Myocyte (in vitro differentiated cells): ENCODE measurements around the gene TOP3A. TPM values are rescaled to one million over a fixed set of nuclear protein-coding genes. Genes with fewer than 3 reads are reported as not detected.
A peak's percentile ranks its signal among the peaks of the same experiment; 100 is the strongest.
"Not testable (repeated sequence)": the region's sequence is repeated elsewhere in the genome, so short reads cannot be mapped to it uniquely, and the experiment has no call there.

Experiments used
- DNase-seq: peaks from one replicate; pipeline ENCODE4 v3.0.0-alpha.2; 2012; ENCODE audit warnings: low read depth
- polyA plus RNA-seq: library from polyadenylated mRNA; unstranded; fragments of >200 nt; gene quantifications from one replicate; pipeline ENCODE4 v1.2.1, GENCODE V29; 2012; ENCODE audit warnings: missing spikeins
- total RNA-seq: library from RNA; depleted of rRNA; stranded (reverse); fragments of >200 nt; gene quantifications from 2 replicates; pipeline ENCODE4 v1.2.3, GENCODE V29; 2014

TOP3A gene, protein sequence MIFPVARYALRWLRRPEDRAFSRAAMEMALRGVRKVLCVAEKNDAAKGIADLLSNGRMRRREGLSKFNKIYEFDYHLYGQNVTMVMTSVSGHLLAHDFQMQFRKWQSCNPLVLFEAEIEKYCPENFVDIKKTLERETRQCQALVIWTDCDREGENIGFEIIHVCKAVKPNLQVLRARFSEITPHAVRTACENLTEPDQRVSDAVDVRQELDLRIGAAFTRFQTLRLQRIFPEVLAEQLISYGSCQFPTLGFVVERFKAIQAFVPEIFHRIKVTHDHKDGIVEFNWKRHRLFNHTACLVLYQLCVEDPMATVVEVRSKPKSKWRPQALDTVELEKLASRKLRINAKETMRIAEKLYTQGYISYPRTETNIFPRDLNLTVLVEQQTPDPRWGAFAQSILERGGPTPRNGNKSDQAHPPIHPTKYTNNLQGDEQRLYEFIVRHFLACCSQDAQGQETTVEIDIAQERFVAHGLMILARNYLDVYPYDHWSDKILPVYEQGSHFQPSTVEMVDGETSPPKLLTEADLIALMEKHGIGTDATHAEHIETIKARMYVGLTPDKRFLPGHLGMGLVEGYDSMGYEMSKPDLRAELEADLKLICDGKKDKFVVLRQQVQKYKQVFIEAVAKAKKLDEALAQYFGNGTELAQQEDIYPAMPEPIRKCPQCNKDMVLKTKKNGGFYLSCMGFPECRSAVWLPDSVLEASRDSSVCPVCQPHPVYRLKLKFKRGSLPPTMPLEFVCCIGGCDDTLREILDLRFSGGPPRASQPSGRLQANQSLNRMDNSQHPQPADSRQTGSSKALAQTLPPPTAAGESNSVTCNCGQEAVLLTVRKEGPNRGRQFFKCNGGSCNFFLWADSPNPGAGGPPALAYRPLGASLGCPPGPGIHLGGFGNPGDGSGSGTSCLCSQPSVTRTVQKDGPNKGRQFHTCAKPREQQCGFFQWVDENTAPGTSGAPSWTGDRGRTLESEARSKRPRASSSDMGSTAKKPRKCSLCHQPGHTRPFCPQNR
- total RNA-seq = 33.0 and 35.8 TPM in 2 replicates
- 19.0 TPM for polyA plus RNA-seq

- peak; percentile 99 for DNase-seq
These were observed at the start of gene TOP3A, which contains the start of gene SMCR8 for GRCh38 chr17:18314731-18315561. Gene TOP3A (minus strand): TSS chr17:18314994. CDS start chr17:18314778, 216 bp downstream. Gene SMCR8 (plus strand): TSS chr17:18315293. CDS start chr17:18315790, 497 bp downstream.

GRCh38 chr17:18364166-18364565 lies 49.4 kb upstream of the TOP3A start:
- no peak for DNase-seq

DNA sequence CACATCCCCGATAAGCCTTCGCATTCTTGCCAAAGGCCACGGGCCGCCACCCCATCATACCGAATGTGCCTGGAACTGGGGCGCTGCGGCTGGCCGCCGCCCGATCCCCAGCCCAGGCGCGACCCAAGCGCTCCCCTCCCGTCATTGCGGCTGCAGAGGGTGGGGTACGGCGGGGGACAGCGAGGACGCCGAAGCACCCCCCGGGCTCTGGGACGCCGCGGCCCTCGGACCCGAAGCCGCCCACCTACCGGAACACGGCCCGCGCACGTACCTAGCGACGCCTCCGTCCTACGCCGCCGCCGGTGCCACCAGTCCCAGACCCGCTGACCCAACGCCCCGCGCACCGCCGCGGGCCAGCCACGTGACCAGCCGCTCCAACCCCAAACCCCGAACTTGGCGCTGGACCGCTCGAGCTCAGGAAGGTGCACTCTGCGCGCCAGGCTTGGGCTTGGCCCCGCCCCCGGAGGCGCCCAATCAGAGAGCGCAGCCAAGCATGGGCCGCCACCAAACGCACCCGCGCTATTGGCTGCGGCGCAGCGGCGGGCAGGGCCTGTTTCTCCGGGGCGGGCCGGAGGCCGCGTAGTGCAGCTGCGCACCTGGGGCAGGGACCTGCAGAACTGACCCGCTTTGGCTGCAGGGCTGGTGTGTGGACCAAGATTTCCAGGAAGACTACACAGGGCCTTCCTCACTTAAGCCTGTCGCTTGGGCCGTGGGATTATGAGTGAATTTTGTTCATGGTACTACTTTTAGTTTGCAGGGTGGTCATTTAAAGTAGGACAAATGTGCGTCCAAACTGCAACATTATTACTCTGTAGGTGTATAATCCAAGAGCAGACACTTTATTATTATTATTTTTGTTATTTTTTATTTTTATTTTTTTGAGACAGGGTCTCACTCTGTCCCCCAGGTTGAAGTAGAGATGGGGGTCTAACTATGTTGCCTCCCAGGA lies 48.6 kb upstream of the TOP3A start, which contains the start of gene SHMT1:
TSS of gene SHMT1 (minus strand) at position 450 of the 949 bp plus-strand sequence. CDS start 7,569 bp downstream, outside the sequence.
- DNase-seq = peak; percentile 88

DNA sequence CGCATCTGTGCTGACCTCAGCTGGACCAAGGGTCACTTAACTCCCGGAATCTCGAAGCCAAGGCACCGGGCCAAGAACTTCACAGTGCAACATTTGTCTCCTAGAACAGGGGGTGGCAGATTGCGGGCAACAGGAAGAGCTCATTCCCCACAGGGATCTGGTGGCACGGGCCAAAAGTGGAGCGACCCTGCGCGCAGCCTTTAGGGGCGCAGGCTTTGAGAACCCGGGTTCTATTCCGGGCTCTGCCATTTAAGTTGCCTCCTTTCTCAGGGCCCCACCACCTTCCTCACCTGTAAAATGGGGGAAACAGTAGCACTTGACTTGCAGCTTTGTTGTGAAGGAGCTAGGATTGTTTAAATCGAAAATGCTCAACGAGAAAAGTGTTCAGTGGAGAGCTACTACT lies 47.9 kb upstream of the TOP3A start:
- peak; percentile 80 for DNase-seq

DNA sequence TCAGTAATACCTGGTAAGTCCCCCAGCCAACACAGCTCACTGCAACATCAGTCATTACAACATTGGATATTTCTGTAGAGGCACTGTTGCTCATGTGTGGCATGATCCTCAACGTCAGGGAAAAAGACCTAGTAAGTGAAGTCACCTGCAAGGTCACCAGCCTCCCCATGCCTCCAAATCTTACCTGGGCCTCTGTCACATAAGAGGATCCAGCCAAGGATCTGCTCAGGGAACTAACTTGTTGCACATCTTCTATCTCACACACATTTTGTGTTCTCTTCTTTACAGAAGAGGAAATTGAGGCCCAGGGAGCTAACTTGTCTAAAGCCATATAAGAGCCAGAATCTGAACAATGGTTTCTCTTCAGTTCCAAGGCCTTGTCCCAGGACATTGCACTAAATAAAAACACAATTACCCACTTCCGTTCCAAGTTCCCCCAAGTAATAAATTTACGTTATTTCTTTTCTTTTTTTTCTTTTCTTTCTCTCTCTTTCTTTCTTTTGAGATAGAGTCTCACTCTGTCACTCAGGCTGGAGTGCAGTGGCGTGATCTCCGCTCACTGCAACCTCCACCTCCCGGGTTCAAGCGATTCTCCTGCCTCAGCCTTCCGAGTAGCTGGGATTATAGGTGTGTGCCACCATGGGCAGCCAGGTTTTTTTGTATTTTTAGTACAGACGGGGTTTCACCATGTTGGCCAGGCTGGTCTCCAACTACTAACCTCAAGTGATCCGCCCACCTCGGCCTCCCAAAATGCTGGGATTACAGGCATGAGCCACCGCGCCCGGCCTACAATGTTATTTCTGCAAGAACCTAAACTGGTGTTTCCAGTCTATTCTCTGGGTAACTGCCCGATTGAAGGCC lies 47.3 kb upstream of the TOP3A start:
- DNase-seq = no peak

GRCh38 chr17:18360518-18360917 lies 45.7 kb upstream of the TOP3A start:
- no peak for DNase-seq

DNA sequence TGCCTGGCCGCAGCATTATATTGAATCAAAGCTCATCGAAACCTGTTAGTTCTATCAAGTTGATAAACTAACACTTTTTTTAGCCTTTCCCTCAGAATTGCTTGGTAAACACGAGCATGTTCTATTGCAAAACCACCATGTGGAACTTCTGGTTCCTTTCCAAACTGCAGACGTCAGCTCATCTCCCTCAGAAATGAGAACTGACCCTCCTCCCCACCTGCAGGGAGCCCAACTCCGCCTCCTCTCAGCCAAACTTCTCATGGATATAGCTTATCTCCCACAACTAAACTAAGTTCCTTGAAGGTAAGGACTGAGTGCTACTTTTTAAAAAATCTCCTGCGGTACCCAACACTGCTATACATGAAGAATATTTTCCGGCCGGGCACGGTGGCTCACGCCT lies 41.8 kb upstream of the TOP3A start:
- DNase-seq = no peak

GRCh38 chr17:18353541-18353940 lies 38.7 kb upstream of the TOP3A start:
- no peak for DNase-seq

- no peak for DNase-seq
These were observed 29.2 kb upstream of the TOP3A start for GRCh38 chr17:18344021-18344420.

- DNase-seq = no peak
These were observed 25.1 kb upstream of the TOP3A start for GRCh38 chr17:18339933-18340332.

GRCh38 chr17:18338158-18338557 lies 23.4 kb upstream of the TOP3A start:
- not testable (repeated sequence) for DNase-seq

DNA sequence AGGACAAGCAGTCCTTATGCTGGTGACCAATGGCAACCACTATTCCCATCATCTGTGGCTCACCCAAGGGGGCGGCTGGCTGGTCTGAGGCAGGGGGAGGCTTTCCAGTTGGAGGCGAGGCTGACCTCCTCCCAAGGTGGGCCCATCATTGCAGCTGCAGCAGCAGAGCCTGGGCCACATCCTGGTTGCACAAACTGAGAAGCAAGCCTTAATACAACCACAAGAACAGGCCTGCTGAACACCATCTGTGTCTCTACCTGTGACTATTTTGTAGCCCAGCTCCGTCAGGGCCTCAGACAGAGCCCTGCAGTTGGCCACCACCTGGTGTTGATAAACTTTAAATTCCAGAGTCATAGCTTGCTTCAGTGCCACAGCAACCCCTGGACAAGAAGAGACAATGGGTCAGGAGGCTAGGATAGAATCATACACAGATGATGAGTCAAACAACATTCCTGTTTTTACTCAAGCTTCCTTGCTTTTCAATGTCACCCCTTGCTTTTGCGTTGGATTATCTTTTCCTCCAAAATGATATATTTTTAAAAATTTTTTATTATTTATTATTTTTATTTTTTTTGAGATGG lies 18.2 kb upstream of the TOP3A start:
- no peak for DNase-seq

DNA sequence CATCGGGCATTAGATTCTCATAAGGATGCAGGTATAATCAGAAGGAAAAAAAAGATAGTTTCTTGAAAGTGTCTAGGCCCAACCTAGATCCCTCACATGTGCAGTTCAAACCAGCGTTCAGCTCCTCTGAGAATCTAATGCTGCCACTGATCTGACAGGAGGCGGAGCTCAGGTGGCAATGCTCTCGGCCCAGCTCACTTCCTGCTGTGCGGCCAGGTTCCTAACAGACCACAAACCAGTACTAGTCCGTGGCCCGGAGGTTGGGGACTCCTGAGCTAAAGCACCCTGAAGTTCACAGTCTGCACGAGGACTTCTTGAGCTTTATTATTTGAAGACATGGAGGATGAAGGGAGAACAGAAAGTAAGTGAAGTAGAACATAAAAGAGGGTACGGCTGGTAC lies 17.1 kb upstream of the TOP3A start:
- no peak for DNase-seq

DNA sequence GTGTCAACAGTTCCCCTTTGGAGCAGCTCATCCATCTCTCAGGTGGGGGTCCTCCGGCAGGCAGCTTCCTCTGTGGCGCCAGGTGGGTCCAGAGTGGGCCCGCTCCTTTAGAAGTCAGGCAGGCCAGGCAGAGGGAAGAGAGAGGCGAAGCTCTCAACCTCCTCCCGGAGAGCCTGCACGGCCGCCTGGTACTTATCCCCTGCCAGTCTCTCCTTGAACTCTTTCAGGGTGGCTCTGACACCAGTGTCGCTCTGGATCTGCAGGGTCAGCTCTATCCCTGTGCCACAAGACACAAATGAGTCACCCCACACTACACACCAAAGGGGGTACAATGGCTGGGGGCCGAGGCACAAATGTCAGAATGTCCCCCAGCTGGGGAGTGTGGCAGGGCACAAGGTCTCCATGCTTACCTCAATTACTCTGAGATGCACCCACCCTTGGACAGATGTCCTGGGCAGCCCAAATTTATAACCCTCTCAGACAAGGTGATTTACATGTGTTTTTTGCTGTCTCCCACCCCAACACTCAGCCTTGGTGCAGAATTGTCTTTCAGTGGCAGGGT lies 13.9 kb upstream of the TOP3A start:
- no peak for DNase-seq

GRCh38 chr17:18327556-18327955 lies 12.8 kb upstream of the TOP3A start:
- no peak for DNase-seq

- DNase-seq = no peak
These were observed 12.3 kb upstream of the TOP3A start for GRCh38 chr17:18327093-18327492.

DNA sequence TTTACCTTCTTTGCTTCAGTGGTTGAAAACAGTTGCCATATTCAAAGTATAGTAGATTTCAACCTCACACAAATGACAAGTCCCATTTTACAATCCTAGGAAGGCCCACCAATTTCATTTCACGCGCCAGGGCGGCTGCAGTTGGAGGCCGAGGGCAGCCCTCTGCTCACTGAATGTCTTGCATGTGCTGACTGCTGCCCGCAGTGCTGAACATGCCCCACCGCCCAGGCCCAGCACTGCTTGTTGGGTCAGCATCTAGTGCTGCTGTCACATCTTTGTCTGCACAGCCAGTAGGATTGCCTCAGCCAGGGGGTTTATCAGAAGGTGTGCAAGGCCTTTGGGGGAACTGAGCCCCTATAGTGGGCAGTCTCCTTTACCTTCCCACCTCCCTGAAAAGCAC lies 11.8 kb upstream of the TOP3A start:
- DNase-seq = no peak

DNA sequence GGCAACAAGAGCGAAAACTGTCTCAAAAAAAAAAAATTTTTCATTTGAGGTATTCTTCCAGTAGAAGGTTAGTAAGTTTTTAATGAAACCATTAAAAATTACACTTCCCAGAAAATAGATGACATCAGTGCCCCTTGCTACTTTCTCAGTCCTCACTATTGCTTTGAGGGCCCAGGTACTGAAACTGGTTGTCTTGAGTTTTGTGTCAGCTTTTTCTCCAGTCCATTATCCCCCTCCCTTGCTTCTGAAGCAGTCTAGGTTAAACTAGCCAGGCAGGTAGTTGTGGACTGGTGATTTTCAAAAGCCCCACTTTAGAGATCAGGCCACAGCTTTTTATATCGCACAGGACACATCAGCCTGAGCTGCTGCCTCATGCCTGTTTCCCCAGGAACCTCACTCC lies 11.2 kb upstream of the TOP3A start:
- no peak for DNase-seq
